ENCODE measurements around the gene LARGE1. TPM values are rescaled to one million over a fixed set of nuclear protein-coding genes. Genes with fewer than 3 reads are reported as not detected.

The LARGE1 gene
- total and polyA plus RNA-seq, 2 of the 13 experiments (the other 11 are each of a cell fraction or from before 2014, with no cell fraction given) = 8.4 to 11.0 TPM

DNA sequence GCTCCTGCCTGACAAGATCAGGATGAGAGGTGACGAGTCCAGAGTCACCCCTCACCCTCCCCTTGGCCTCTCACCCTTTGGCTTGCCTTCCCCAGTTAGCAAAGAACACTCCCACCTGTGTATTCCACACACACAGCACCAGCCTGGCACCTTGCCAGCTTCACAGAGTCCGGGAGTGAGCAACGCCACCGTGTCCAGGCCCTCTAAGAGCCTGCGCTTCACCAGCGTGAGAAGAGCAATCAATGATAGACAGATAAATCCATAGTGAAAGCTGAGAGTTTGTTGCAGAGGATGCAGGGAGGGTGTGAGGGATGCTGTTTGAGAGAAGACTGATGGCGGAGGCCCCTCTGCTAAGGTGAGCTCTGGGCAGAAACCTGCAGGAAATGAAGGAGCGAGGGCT is 404.5 kb downstream of the LARGE1 start (continued):
- TF ChIP-seq RELA (CRISPR knock-in tag; IDR thresholded peaks at IDR 0.05) (no peak), SNAPC2 (CRISPR knock-in tag; IDR thresholded peaks at IDR 0.05) (no peak), ESRRA (CRISPR knock-in tag; IDR thresholded peaks at IDR 0.05; ENCODE audit: low read depth) (no peak), TCF12 (IDR thresholded peaks at IDR 0.05) (no peak), TCF12 (CRISPR knock-in tag; IDR thresholded peaks at IDR 0.05) (no peak), SNRNP70 (IDR thresholded peaks at IDR 0.05; ENCODE audit: low read depth, low read length) (no peak), STAG1 (CRISPR knock-in tag; IDR thresholded peaks at IDR 0.05) (no peak), KLF16 (CRISPR knock-in tag; IDR thresholded peaks at IDR 0.05) (no peak), ZNF121 (CRISPR knock-in tag; IDR thresholded peaks at IDR 0.05) (no peak), PPARG (CRISPR knock-in tag; conservative IDR thresholded peaks at IDR 0.05) (no peak), REXO4 (CRISPR knock-in tag; IDR thresholded peaks at IDR 0.05; ENCODE audit: borderline replicate concordance) (no peak), REPIN1 (CRISPR knock-in tag; IDR thresholded peaks at IDR 0.05; ENCODE audit: borderline replicate concordance, low read depth) (no peak), CHCHD3 (CRISPR knock-in tag; IDR thresholded peaks at IDR 0.05) (no peak), TBL1XR1 (IDR thresholded peaks at IDR 0.05; ENCODE audit: borderline replicate concordance, low read length, partially characterized antibody) (no peak), WIZ (CRISPR knock-in tag; IDR thresholded peaks at IDR 0.05) (no peak), HOXA5 (CRISPR knock-in tag; IDR thresholded peaks at IDR 0.05) (no peak), ZNF749 (CRISPR knock-in tag; IDR thresholded peaks at IDR 0.05; ENCODE audit: borderline replicate concordance) (no peak), ZNF746 (CRISPR knock-in tag; IDR thresholded peaks at IDR 0.05) (no peak), SMARCE1 (IDR thresholded peaks at IDR 0.05; ENCODE audit: borderline replicate concordance) (no peak), HNRNPUL1 (IDR thresholded peaks at IDR 0.05; ENCODE audit: low read depth, low read length) (no peak), ZNF274 (CRISPR knock-in tag; IDR thresholded peaks at IDR 0.05) (no peak), ZNF768 (CRISPR knock-in tag; IDR thresholded peaks at IDR 0.05) (no peak), SIX1 (CRISPR knock-in tag; IDR thresholded peaks at IDR 0.05; ENCODE audit: borderline replicate concordance) (no peak), ZNF546 (CRISPR knock-in tag; conservative IDR thresholded peaks at IDR 0.05) (no peak), ZKSCAN5 (CRISPR knock-in tag; IDR thresholded peaks at IDR 0.05) (no peak)
- TF ChIP-seq, protein P1, sequence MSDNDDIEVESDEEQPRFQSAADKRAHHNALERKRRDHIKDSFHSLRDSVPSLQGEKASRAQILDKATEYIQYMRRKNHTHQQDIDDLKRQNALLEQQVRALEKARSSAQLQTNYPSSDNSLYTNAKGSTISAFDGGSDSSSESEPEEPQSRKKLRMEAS (IDR thresholded peaks at IDR 0.05) = 0 out of 2 replicates have a peak, but pooled peaks have one; percentile 23
- TF ChIP-seq, protein P2, sequence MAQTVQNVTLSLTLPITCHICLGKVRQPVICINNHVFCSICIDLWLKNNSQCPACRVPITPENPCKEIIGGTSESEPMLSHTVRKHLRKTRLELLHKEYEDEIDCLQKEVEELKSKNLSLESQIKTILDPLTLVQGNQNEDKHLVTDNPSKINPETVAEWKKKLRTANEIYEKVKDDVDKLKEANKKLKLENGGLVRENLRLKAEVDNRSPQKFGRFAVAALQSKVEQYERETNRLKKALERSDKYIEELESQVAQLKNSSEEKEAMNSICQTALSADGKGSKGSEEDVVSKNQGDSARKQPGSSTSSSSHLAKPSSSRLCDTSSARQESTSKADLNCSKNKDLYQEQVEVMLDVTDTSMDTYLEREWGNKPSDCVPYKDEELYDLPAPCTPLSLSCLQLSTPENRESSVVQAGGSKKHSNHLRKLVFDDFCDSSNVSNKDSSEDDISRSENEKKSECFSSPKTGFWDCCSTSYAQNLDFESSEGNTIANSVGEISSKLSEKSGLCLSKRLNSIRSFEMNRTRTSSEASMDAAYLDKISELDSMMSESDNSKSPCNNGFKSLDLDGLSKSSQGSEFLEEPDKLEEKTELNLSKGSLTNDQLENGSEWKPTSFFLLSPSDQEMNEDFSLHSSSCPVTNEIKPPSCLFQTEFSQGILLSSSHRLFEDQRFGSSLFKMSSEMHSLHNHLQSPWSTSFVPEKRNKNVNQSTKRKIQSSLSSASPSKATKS (CRISPR knock-in tag; IDR thresholded peaks at IDR 0.05) = no peak
- TF ChIP-seq, protein P3, sequence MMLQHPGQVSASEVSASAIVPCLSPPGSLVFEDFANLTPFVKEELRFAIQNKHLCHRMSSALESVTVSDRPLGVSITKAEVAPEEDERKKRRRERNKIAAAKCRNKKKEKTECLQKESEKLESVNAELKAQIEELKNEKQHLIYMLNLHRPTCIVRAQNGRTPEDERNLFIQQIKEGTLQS (CRISPR knock-in tag; IDR thresholded peaks at IDR 0.05) = no peak
- TF ChIP-seq, protein P4, sequence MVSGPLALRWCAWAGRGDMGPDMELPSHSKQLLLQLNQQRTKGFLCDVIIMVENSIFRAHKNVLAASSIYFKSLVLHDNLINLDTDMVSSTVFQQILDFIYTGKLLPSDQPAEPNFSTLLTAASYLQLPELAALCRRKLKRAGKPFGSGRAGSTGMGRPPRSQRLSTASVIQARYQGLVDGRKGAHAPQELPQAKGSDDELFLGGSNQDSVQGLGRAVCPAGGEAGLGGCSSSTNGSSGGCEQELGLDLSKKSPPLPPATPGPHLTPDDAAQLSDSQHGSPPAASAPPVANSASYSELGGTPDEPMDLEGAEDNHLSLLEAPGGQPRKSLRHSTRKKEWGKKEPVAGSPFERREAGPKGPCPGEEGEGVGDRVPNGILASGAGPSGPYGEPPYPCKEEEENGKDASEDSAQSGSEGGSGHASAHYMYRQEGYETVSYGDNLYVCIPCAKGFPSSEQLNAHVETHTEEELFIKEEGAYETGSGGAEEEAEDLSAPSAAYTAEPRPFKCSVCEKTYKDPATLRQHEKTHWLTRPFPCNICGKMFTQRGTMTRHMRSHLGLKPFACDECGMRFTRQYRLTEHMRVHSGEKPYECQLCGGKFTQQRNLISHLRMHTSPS (CRISPR knock-in tag; IDR thresholded peaks at IDR 0.05; ENCODE audit: low read depth) = no peak
